ENCODE results near the gene SPTLC1.
"Not testable (repeated sequence)": the region's sequence is repeated elsewhere in the genome, so short reads cannot be mapped to it uniquely, and the experiment has no call there.

DNA sequence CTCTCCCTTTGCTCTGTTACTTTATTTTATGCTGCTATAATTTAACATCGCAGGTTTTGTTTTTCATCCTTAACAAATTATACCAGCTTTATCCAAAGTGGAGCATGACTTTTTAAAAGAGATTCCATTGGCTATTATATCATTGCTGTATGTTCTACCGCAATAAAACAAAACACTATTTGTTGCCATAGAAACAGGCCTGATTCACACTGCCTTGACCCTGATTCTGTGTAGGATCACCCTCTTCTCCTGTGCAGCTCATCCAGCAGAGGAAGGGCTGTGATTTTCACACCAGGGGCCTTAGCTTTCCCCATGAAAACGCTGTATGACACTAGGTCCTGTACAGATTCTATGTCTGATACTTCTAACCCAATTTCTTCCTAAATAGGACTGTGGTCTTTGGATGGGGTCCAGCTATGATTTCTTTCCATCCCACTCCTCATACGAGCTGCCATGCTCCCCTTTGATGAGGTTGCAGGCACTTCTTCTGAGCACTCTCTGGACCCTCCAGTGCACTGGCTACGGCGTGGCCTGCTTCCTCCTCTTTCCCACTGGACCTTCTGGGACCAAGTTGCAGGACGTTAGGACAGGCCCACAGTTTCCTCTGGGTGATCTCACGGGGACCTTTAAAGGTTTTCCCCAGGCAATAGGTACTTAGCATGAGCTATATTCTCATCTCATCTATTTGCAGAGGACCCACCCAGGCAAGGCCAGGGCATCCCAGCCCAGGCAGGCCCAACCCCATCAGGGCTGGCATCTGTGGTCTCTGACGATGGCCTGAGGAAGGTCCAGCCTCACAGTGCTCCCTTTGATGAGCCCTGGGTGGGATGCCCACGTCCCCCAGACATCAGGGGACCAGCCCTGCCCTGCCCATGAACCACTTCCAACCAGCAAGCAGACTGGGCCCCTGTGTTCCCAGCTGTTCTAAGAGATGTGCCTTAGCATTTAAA lies 38.5 kb upstream of the SPTLC1 start:
- TF ChIP-seq, protein P1, sequence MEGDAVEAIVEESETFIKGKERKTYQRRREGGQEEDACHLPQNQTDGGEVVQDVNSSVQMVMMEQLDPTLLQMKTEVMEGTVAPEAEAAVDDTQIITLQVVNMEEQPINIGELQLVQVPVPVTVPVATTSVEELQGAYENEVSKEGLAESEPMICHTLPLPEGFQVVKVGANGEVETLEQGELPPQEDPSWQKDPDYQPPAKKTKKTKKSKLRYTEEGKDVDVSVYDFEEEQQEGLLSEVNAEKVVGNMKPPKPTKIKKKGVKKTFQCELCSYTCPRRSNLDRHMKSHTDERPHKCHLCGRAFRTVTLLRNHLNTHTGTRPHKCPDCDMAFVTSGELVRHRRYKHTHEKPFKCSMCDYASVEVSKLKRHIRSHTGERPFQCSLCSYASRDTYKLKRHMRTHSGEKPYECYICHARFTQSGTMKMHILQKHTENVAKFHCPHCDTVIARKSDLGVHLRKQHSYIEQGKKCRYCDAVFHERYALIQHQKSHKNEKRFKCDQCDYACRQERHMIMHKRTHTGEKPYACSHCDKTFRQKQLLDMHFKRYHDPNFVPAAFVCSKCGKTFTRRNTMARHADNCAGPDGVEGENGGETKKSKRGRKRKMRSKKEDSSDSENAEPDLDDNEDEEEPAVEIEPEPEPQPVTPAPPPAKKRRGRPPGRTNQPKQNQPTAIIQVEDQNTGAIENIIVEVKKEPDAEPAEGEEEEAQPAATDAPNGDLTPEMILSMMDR (IDR thresholded peaks at IDR 0.05), result not testable (repeated sequence)
- TF ChIP-seq POLR2AphosphoS5 (IDR thresholded peaks at IDR 0.05); EP300 (IDR thresholded peaks at IDR 0.05; ENCODE audit: low read depth): not testable (repeated sequence)
